HepG2 (cell line): ENCODE results near the gene NPTXR. TPM values are rescaled to one million over a fixed set of nuclear protein-coding genes. Genes with fewer than 3 reads are reported as not detected.

Source experiments
- ATAC-seq: fragments of 200-7000 bp; cut with Tn5 transposase; 3 replicates; pipeline ENCODE4 v1.9.1; 2020; ENCODE audit warnings: mild to moderate bottlenecking, moderate library complexity
- BruUV-seq: library from RNA; stranded (reverse); fragments of 400-500 nt; replicated peaks from 2 replicates; lab custom pipeline; 2021; lab: Mats Ljungman, UMichigan
- CTCF ChIA-PET: fragments of 300-600 bp; formaldehyde crosslinking; extraction: SDS; loops from one replicate; lab custom pipeline; 2021; ENCODE audit warnings: low total read pairs, inconsistent platforms, low intra/inter-chr PET ratio; lab: Yijun Ruan, JAX
- POLR2A ChIA-PET: fragments of 350-600 bp; sonication (Branson Sonifier 250); formaldehyde crosslinking; loops from one replicate; lab custom pipeline; 2020; ENCODE audit warnings: antibody characterized with exemption, inconsistent platforms; lab: Yijun Ruan, JAX
- DNase-seq: peaks from one replicate; pipeline ENCODE4 v3.0.0-alpha.2; 2015; ENCODE audit warnings: low spot score
- FAIRE-seq: peaks from 3 replicates; lab custom pipeline; 2011; peaks lifted over from hg19 to GRCh38; lab: Jason Lieb, UNC
- H2AFZ ChIP-seq: one replicate; pipeline ENCODE4 v1.6.1; 2011; ENCODE audit warnings: low read length, inconsistent platforms
- H3K27ac ChIP-seq: fragments of 300-600 bp; 3 replicates; pipeline ENCODE4 v1.8.0; 2011; ENCODE audit warnings: mixed run types, mild to moderate bottlenecking, mixed read lengths, low read length, inconsistent platforms; ENCODE audit not compliant: insufficient read depth; ENCODE audit errors: extremely low read length
- H3K27me3 ChIP-seq, 2 experiments: fragments of 200-600 bp in 1 of 2; 2 replicates in 1 of 2; 3 replicates in 1 of 2; pipeline versions ENCODE4 v1.6.0 to v1.8.0; 2011; ENCODE audit warnings: low read length in 2 of 2, mild to moderate bottlenecking in 2 of 2, moderate library complexity in 2 of 2, inconsistent platforms in 1 of 2; ENCODE audit not compliant: insufficient read depth in 2 of 2, control insufficient read depth in 1 of 2
- H3K36me3 ChIP-seq, 2 experiments: fragments of 200-600 bp in 1 of 2; replicated peaks in 1 of 2; 2 replicates in 1 of 2; 3 replicates in 1 of 2; pipeline versions ENCODE4 v1.5.1 to v1.8.0; 2011; ENCODE audit warnings: low read length in 2 of 2, inconsistent platforms in 1 of 2; ENCODE audit not compliant: insufficient read depth in 2 of 2, control insufficient read depth in 1 of 2
- H3K4me1 ChIP-seq: 2 replicates; pipeline ENCODE4 v1.5.1; 2012; ENCODE audit warnings: low read length, inconsistent platforms; ENCODE audit not compliant: insufficient read depth
- H3K4me2 ChIP-seq: 2 replicates; pipeline ENCODE4 v1.6.0; 2011; ENCODE audit warnings: low read depth, low read length, inconsistent platforms
- H3K4me3 ChIP-seq, 3 experiments: fragments of 200-600 bp in 1 of 3; sonication (generic), shearing (Covaris generic) in 1 of 3; replicated peaks in 1 of 3; 2 replicates each; pipeline ENCODE4 v1.5.1; 2011 to 2016; ENCODE audit warnings: low read length in 3 of 3, inconsistent platforms in 2 of 3, low read depth in 2 of 3, mild to moderate bottlenecking in 2 of 3, control low read depth in 1 of 3, mixed read lengths in 1 of 3; ENCODE audit not compliant: insufficient read depth in 1 of 3
- H3K79me2 ChIP-seq: one replicate; pipeline ENCODE4 v1.6.1; 2011; ENCODE audit warnings: low read length, inconsistent platforms; ENCODE audit not compliant: insufficient read depth
- H3K9ac ChIP-seq: 2 replicates; pipeline ENCODE4 v1.6.0; 2011; ENCODE audit warnings: mild to moderate bottlenecking, low read depth, low read length, inconsistent platforms; ENCODE audit not compliant: insufficient read depth
- H3K9me3 ChIP-seq: 2 replicates; pipeline ENCODE4 v1.5.1; 2012; ENCODE audit warnings: mild to moderate bottlenecking, low read length
- H4K20me1 ChIP-seq: 2 replicates; pipeline ENCODE4 v1.6.0; 2011; ENCODE audit warnings: inconsistent platforms, mild to moderate bottlenecking, low read length, moderate library complexity; ENCODE audit not compliant: insufficient read depth
- GLI4 ChIP-seq: sonication (generic); formaldehyde crosslinking; IDR thresholded peaks from 2 replicates; pipeline ENCODE4 v1.5.1; 2020; ENCODE audit warnings: missing genetic modification reagents, mild to moderate bottlenecking, moderate library complexity, borderline replicate concordance
- GZF1 ChIP-seq: sonication (generic); formaldehyde crosslinking; IDR thresholded peaks from 2 replicates; pipeline ENCODE4 v1.5.1; 2020; ENCODE audit warnings: mild to moderate bottlenecking, missing genetic modification reagents
- HNRNPH1 ChIP-seq: fragments of 200-400 bp; formaldehyde crosslinking; optimal IDR thresholded peaks from 2 replicates; pipeline ENCODE3; 2017; ENCODE audit warnings: mild to moderate bottlenecking, low read depth, low read length
- MAFF ChIP-seq: IDR thresholded peaks from 2 replicates; pipeline ENCODE4 v1.6.1; 2011; ENCODE audit warnings: low read depth, low read length, improper control_type of control experiment
- NFE2 ChIP-seq: sonication (generic); formaldehyde crosslinking; IDR thresholded peaks from 2 replicates; pipeline ENCODE4 v1.4.0; 2020; ENCODE audit warnings: missing genetic modification reagents
- PCBP2 ChIP-seq: fragments of 200-400 bp; formaldehyde crosslinking; optimal IDR thresholded peaks from 2 replicates; pipeline ENCODE3; 2018; ENCODE audit warnings: low read length, low read depth; ENCODE audit not compliant: poor library complexity, severe bottlenecking
- SMAD9 ChIP-seq: sonication (generic); formaldehyde crosslinking; IDR thresholded peaks from 2 replicates; pipeline ENCODE4 v1.5.1; 2020; ENCODE audit warnings: mild to moderate bottlenecking, missing genetic modification reagents
- SMARCE1 ChIP-seq: fragments of 450-650 bp; IDR thresholded peaks from 2 replicates; pipeline ENCODE4 v1.6.1; 2017; ENCODE audit warnings: borderline replicate concordance
- SOX13 ChIP-seq, 3 experiments: fragments of 450-650 bp in 1 of 3; sonication (generic) in 1 of 3; formaldehyde crosslinking in 1 of 3; IDR thresholded peaks in 2 of 3; conservative IDR thresholded peaks in 1 of 3; 2 replicates each; pipeline versions ENCODE4 v1.5.0 to v1.6.1; 2016 to 2020; ENCODE audit warnings: antibody characterized with exemption in 1 of 3, mild to moderate bottlenecking in 1 of 3, missing compliant biosample characterization in 1 of 3, missing genetic modification reagents in 1 of 3, moderate library complexity in 1 of 3
- TAF15 ChIP-seq: fragments of 200-400 bp; formaldehyde crosslinking; IDR thresholded peaks from one replicate; pipeline ENCODE4 v1.6.1; 2018; ENCODE audit warnings: mild to moderate bottlenecking, low read depth, low read length; ENCODE audit not compliant: poor library complexity, severe bottlenecking
- ZBTB42 ChIP-seq: sonication (generic); formaldehyde crosslinking; IDR thresholded peaks from 2 replicates; pipeline ENCODE4 v1.5.0; 2020; ENCODE audit warnings: mild to moderate bottlenecking, missing genetic modification reagents
- ZNF234 ChIP-seq: sonication (generic); formaldehyde crosslinking; conservative IDR thresholded peaks from 2 replicates; pipeline ENCODE4 v1.5.1; 2020; ENCODE audit warnings: mild to moderate bottlenecking, missing genetic modification reagents
- ZNF253 ChIP-seq: sonication (generic); formaldehyde crosslinking; IDR thresholded peaks from 2 replicates; pipeline ENCODE4 v1.8.0; 2022; ENCODE audit warnings: mild to moderate bottlenecking, missing genetic modification reagents, borderline replicate concordance
- ZNF350 ChIP-seq: sonication (generic); formaldehyde crosslinking; IDR thresholded peaks from 2 replicates; pipeline ENCODE4 v1.4.0; 2020; ENCODE audit warnings: mild to moderate bottlenecking, low read depth, missing genetic modification reagents, borderline replicate concordance
- ZNF501 ChIP-seq: sonication (generic); formaldehyde crosslinking; IDR thresholded peaks from 2 replicates; pipeline ENCODE4 v1.5.1; 2020; ENCODE audit warnings: mild to moderate bottlenecking, moderate library complexity, missing genetic modification reagents
- ZNF577 ChIP-seq: sonication (generic); formaldehyde crosslinking; IDR thresholded peaks from 2 replicates; pipeline ENCODE4 v1.4.0; 2020; ENCODE audit warnings: mild to moderate bottlenecking, low read depth, missing genetic modification reagents, borderline replicate concordance
- WGBS: methylation state at CpG from one replicate; pipeline ENCODE4 v1.1.6; 2017; ENCODE audit warnings: low lambda C conversion rate; 5-methylcytosine and 5-hydroxymethylcytosine counted together
- in situ Hi-C: cut with HindIII; loops from 2 replicates; pipeline ENCODE4 v1.10.0; 2017; ENCODE audit warnings: low pct_unique_long_range_greater_than_20kb; ENCODE audit not compliant: extremely low pct_ligation_motif_present
- intact Hi-C: fragments of 100-400 bp; cut with micrococcal nuclease; formaldehyde crosslinking; loops from one replicate; pipeline ENCODE4 v1.10.0; 2022; ENCODE audit not compliant: unreplicated experiment
- polyA plus RNA-seq, 8 experiments: library from polyadenylated mRNA; depleted of rRNA in 3 of 8; stranded (reverse) in 7 of 8; unstranded in 1 of 8; fragments of >200 nt; fragmentation: Illumina TruSeq in 4 of 8; extraction: Trizol in 4 of 8; gene quantifications; 2 replicates each; pipeline versions ENCODE4 v1.2.1 to v1.2.3, GENCODE V29; 2011 to 2016; ENCODE audit warnings: low read depth in 4 of 8, missing spikeins in 1 of 8, mixed read lengths in 1 of 8; ENCODE audit not compliant: insufficient read depth in 1 of 8
- total RNA-seq, 5 experiments: library from RNA; depleted of rRNA; stranded (reverse); fragments of >200 nt; fragmentation: Illumina TruSeq; extraction: Trizol; gene quantifications; 2 replicates each; pipeline ENCODE4 v1.2.3, GENCODE V29; 2016; ENCODE audit warnings: low read depth in 1 of 5

NPTXR gene
- total and polyA plus RNA-seq, 2 of the 13 experiments (the other 11 are each of a cell fraction or from before 2014, with no cell fraction given): 2.6 to 4.8 TPM

DNA sequence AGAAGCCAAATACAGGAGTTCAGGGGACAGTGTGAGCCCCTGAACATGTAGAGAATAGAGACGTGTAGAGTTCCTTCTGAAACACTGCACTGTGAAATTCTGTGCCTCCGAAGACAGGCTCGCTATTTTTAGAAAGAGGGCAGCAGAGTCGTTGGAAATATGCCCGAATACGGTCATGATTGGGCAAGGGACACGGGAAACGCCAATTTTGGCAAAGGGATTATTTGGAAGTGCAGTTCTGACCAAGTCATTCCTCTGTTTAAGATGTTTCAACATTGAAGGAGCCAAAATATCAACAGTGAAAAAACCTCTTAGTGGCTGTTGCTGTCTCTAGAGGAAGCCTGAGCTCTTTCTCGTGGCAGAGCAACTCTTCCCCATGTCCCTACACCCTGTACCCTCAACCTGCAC is 37.6 kb upstream of the NPTXR start:
- no peaks in the 10 kb centered on the region for H3K4me1 ChIP-seq
- no peaks in the 10 kb centered on the region for H3K79me2 ChIP-seq
- H3K36me3 ChIP-seq: no peaks in the 10 kb centered on the region
- peaks cover 0 to 20% of the 10 kb centered on the region in 2 experiments; a peak in 4 of 5 replicates for H3K27me3 ChIP-seq
- no peak overlapping the region for H3K9ac ChIP-seq
- no TSS peak for BruUV-seq
- H2AFZ ChIP-seq: no peak overlapping the region
- in situ Hi-C loops (no loop called here), intact Hi-C loops (no loop called here)
- H3K4me3 ChIP-seq: no peak overlapping the region
- CTCF ChIA-PET: no interaction called here
- no peaks in the 10 kb centered on the region for H4K20me1 ChIP-seq
- POLR2A ChIA-PET: no interaction called here
- FAIRE-seq: no peak
- 46% methylated on average over 9 of the region's 9 CpGs for whole genome bisulfite sequencing
- H3K9me3 ChIP-seq: no peaks in the 10 kb centered on the region
- no peak for ATAC-seq
- H3K27ac ChIP-seq: no peak overlapping the region
- no peak for DNase-seq
- no peak overlapping the region for H3K4me2 ChIP-seq
- TF ChIP-seq ZNF253 (CRISPR knock-in tag) (no peak), ZNF234 (CRISPR knock-in tag) (no peak), NFE2 (no peak), SMAD9 (CRISPR knock-in tag) (no peak), ZBTB42 (CRISPR knock-in tag) (no peak), ZNF501 (CRISPR knock-in tag) (no peak)

GRCh38 chr22:38879961-38880360 is 36.1 kb upstream of the NPTXR start:
- WGBS: 27% methylated on average over 5 of the region's 5 CpGs
- H2AFZ ChIP-seq: no peak overlapping the region
- BruUV-seq: no TSS peak
- no peak overlapping the region for H3K27ac ChIP-seq
- ChIA-PET POLR2A (no interaction called here), CTCF (no interaction called here)
- in situ Hi-C loops: loop anchor here (10.0 kb wide), 1 partner anchor 245 kb away; no protein-coding TSS in a partner anchor
- no peak overlapping the region for H3K4me2 ChIP-seq
- peaks cover 0 to 29% of the 10 kb centered on the region in 2 experiments; a peak in 4 of 5 replicates for H3K27me3 ChIP-seq
- H4K20me1 ChIP-seq: no peaks in the 10 kb centered on the region
- no peaks in the 10 kb centered on the region for H3K36me3 ChIP-seq
- intact Hi-C loops: no loop called here
- H3K9ac ChIP-seq: no peak overlapping the region
- ATAC-seq (no peak), FAIRE-seq (no peak), DNase-seq (no peak)
- TF ChIP-seq GLI4 (no peak), TAF15 (no peak), SOX13 (IDR thresholded peaks at IDR 0.05) (no peak), SOX13 (CRISPR knock-in tag; conservative IDR thresholded peaks at IDR 0.05 in 1 of 2, IDR thresholded peaks at IDR 0.05 in 1 of 2) (no peak), ZNF350 (CRISPR knock-in tag) (no peak), SMARCE1 (no peak), ZNF577 (CRISPR knock-in tag) (no peak), PCBP2 (no peak), MAFF (no peak), GZF1 (CRISPR knock-in tag) (no peak), HNRNPH1 (no peak)
- H3K9me3 ChIP-seq: no peaks in the 10 kb centered on the region
- H3K4me1 ChIP-seq: no peaks in the 10 kb centered on the region
- no peaks in the 10 kb centered on the region for H3K79me2 ChIP-seq
- H3K4me3 ChIP-seq: no peak overlapping the region
